H9 (cell line): Measurements from ENCODE around the gene DUSP16. TPM values are rescaled to one million over a fixed set of nuclear protein-coding genes. Genes with fewer than 3 reads are reported as not detected.

Experiments used
- DNase-seq: peaks from one replicate; pipeline ENCODE4 v3.0.0-alpha.2; 2017
- H2AFZ ChIP-seq: one replicate; pipeline ENCODE4 v1.6.1; 2013; ENCODE audit warnings: mild to moderate bottlenecking, low read length, control low read depth, moderate library complexity
- H2AK5ac ChIP-seq: 2 replicates; pipeline ENCODE4 v1.6.1; 2013; ENCODE audit warnings: low read length, control low read depth, mixed read lengths; ENCODE audit not compliant: insufficient read length
- H2BK120ac ChIP-seq: one replicate; pipeline ENCODE4 v1.6.1; 2013; ENCODE audit warnings: low read depth, mild to moderate bottlenecking, low read length, control low read depth, inconsistent platforms; ENCODE audit not compliant: poor library complexity, severe bottlenecking
- H2BK12ac ChIP-seq: 2 replicates; pipeline ENCODE4 v1.6.1; 2013; ENCODE audit warnings: low read length, control low read depth, mixed read lengths, low read depth; ENCODE audit not compliant: insufficient read length
- H2BK15ac ChIP-seq: 2 replicates; pipeline ENCODE4 v1.6.1; 2013; ENCODE audit warnings: low read depth, low read length, control low read depth
- H2BK20ac ChIP-seq: one replicate; pipeline ENCODE4 v1.6.1; 2013; ENCODE audit warnings: low read depth, mild to moderate bottlenecking, low read length, control low read depth, inconsistent platforms; ENCODE audit not compliant: poor library complexity, severe bottlenecking
- H2BK5ac ChIP-seq: 2 replicates; pipeline ENCODE4 v1.6.1; 2013; ENCODE audit warnings: low read length, control low read depth, mixed read lengths; ENCODE audit not compliant: insufficient read length
- H3K14ac ChIP-seq: 2 replicates; pipeline ENCODE4 v1.6.1; 2013; ENCODE audit warnings: low read length, control low read depth; ENCODE audit not compliant: insufficient read depth
- H3K18ac ChIP-seq: 2 replicates; pipeline ENCODE4 v1.6.1; 2013; ENCODE audit warnings: low read depth, mild to moderate bottlenecking, mixed read lengths, low read length, control low read depth; ENCODE audit not compliant: insufficient read length
- H3K23ac ChIP-seq: 2 replicates; pipeline ENCODE4 v1.6.1; 2013; ENCODE audit warnings: low read length, control low read depth, mixed read lengths, low read depth; ENCODE audit not compliant: insufficient read length
- H3K23me2 ChIP-seq: 2 replicates; pipeline ENCODE4 v1.6.1; 2013; ENCODE audit warnings: low read depth, mild to moderate bottlenecking, mixed read lengths, low read length, control low read depth; ENCODE audit not compliant: insufficient read length, poor library complexity, severe bottlenecking
- H3K27ac ChIP-seq: 2 replicates; pipeline ENCODE4 v1.5.1; 2013; ENCODE audit warnings: low read length, control low read depth, mixed read lengths, low read depth; ENCODE audit not compliant: insufficient read length
- H3K27me3 ChIP-seq: 2 replicates; pipeline ENCODE4 v1.6.1; 2013; ENCODE audit warnings: low read length, control low read depth, inconsistent platforms; ENCODE audit not compliant: insufficient read depth
- H3K4ac ChIP-seq: 2 replicates; pipeline ENCODE4 v1.6.1; 2013; ENCODE audit warnings: low read depth, mild to moderate bottlenecking, control low read depth, inconsistent platforms, low read length, moderate library complexity
- H3K4me1 ChIP-seq: 2 replicates; pipeline ENCODE4 v1.6.1; 2013; ENCODE audit warnings: low read length, control low read depth, inconsistent platforms; ENCODE audit not compliant: insufficient read depth
- H3K4me2 ChIP-seq: 2 replicates; pipeline ENCODE4 v1.6.1; 2013; ENCODE audit warnings: low read length, control low read depth, mixed read lengths; ENCODE audit not compliant: insufficient read length, insufficient read depth
- H3K56ac ChIP-seq: 2 replicates; pipeline ENCODE4 v1.6.1; 2013; ENCODE audit warnings: low read depth, mild to moderate bottlenecking, mixed read lengths, low read length, control low read depth; ENCODE audit not compliant: insufficient read length
- H3K79me1 ChIP-seq: 2 replicates; pipeline ENCODE4 v1.6.1; 2013; ENCODE audit warnings: low read depth, mild to moderate bottlenecking, moderate library complexity, low read length, control low read depth, inconsistent platforms; ENCODE audit not compliant: insufficient read depth, poor library complexity, severe bottlenecking
- H3K79me2 ChIP-seq: 2 replicates; pipeline ENCODE4 v1.6.1; 2013; ENCODE audit warnings: low read length, control low read depth, inconsistent platforms; ENCODE audit not compliant: insufficient read depth
- H3K9ac ChIP-seq: 2 replicates; pipeline ENCODE4 v1.6.1; 2013; ENCODE audit warnings: low read length, control low read depth, mixed read lengths; ENCODE audit not compliant: insufficient read length; ENCODE audit errors: extremely low read depth
- H3K9me3 ChIP-seq: one replicate; pipeline ENCODE4 v1.6.1; 2013; ENCODE audit warnings: low read depth, low read length, inconsistent platforms; ENCODE audit not compliant: control insufficient read depth
- H3T11ph ChIP-seq: one replicate; pipeline ENCODE4 v1.6.1; 2013; ENCODE audit warnings: mild to moderate bottlenecking, low read length, control low read depth, inconsistent platforms
- H4K20me1 ChIP-seq: one replicate; pipeline ENCODE4 v1.6.1; 2013; ENCODE audit not compliant: control insufficient read depth, insufficient read length, insufficient read depth
- H4K5ac ChIP-seq: 2 replicates; pipeline ENCODE4 v1.6.1; 2013; ENCODE audit warnings: low read depth, mild to moderate bottlenecking, mixed read lengths, low read length, control low read depth; ENCODE audit not compliant: insufficient read length
- H4K8ac ChIP-seq: replicated peaks from 2 replicates; pipeline ENCODE4 v1.6.1; 2013; ENCODE audit warnings: low read length, control low read depth, mixed read lengths, low read depth; ENCODE audit not compliant: insufficient read length
- H4K91ac ChIP-seq: 2 replicates; pipeline ENCODE4 v1.6.1; 2013; ENCODE audit warnings: low read depth, mild to moderate bottlenecking, moderate library complexity, mixed read lengths, low read length, control low read depth; ENCODE audit not compliant: insufficient read length
- H3K27ac Mint-ChIP-seq, 3 experiments: 2 replicates in 2 of 3; 3 replicates in 1 of 3; pipeline ENCODE4 v1.8.0; 2020 to 2021; ENCODE audit warnings: mixed read lengths in 3 of 3, mild to moderate bottlenecking in 1 of 3, moderate library complexity in 1 of 3
- H3K27me3 Mint-ChIP-seq: 2 replicates; pipeline ENCODE4 v1.8.0; 2021; ENCODE audit warnings: low read depth, mild to moderate bottlenecking, moderate library complexity, mixed read lengths
- H3K36me3 Mint-ChIP-seq, 3 experiments: 2 replicates in 2 of 3; 3 replicates in 1 of 3; pipeline ENCODE4 v1.8.0; 2020 to 2021; ENCODE audit warnings: low read depth in 3 of 3, mixed read lengths in 3 of 3; ENCODE audit not compliant: insufficient read depth in 1 of 3
- H3K4me1 Mint-ChIP-seq, 2 experiments: 2 replicates each; pipeline ENCODE4 v1.8.0; 2020; ENCODE audit warnings: mixed read lengths in 2 of 2
- H3K4me3 Mint-ChIP-seq, 2 experiments: 2 replicates in 1 of 2; 3 replicates in 1 of 2; pipeline ENCODE4 v1.8.0; 2020 to 2021; ENCODE audit warnings: mild to moderate bottlenecking in 2 of 2, mixed read lengths in 2 of 2, moderate library complexity in 1 of 2
- H3K9me3 Mint-ChIP-seq, 2 experiments: 2 replicates in 1 of 2; 3 replicates in 1 of 2; pipeline ENCODE4 v1.8.0; 2020; ENCODE audit warnings: mild to moderate bottlenecking in 2 of 2, mixed read lengths in 2 of 2, moderate library complexity in 1 of 2
- CTCF ChIP-seq: fragments of 200-600 bp; sonication (generic); conservative IDR thresholded peaks from 3 replicates; pipeline ENCODE4 v1.8.0; 2021; ENCODE audit warnings: antibody characterized with exemption, mild to moderate bottlenecking
- WGBS: extraction: QIAGEN DNeasy Blood & Tissue Kit; methylation state at CpG from one replicate; pipeline ENCODE4 v1.1.7; 2013; ENCODE audit warnings: missing lambda C conversion rate, low lambda C conversion rate, mixed read lengths; ENCODE audit not compliant: insufficient read length; ENCODE audit errors: extremely low coverage; 5-methylcytosine and 5-hydroxymethylcytosine counted together
- total RNA-seq: library from RNA; stranded (reverse); gene quantifications from 2 replicates; pipeline ENCODE4 v1.2.1, GENCODE V29; 2021

Gene DUSP16
- total RNA-seq, 1 experiment from 2014 or later: 64.0 TPM

GRCh38 chr12:12461923-12462315, 100.7 kb downstream of the DUSP16 start:
- Histone ChIP-seq H4K5ac (no peak overlapping the region), H4K8ac (no peak overlapping the region), H2AFZ (no peak overlapping the region), H4K91ac (no peak overlapping the region), H3K27ac (no peak overlapping the region), H3K79me1 (no peaks in the 10 kb centered on the region), H2BK12ac (no peak overlapping the region), H2BK5ac (no peak overlapping the region), H3K23ac (no peak overlapping the region), H3T11ph (no peak overlapping the region), H3K27me3 (no peaks in the 10 kb centered on the region), H3K23me2 (no peaks in the 10 kb centered on the region), H3K4me1 (peaks cover 4% of the 10 kb centered on the region; the same call in 1 of the 2 replicates), H3K56ac (no peak overlapping the region), H2BK15ac (no peak overlapping the region), H3K18ac (no peak overlapping the region), H2AK5ac (no peak overlapping the region), H3K79me2 (no peaks in the 10 kb centered on the region), H3K9ac (no peak overlapping the region), H2BK120ac (no peak overlapping the region), H3K9me3 (no peaks in the 10 kb centered on the region), H3K4ac (no peak overlapping the region), H3K14ac (no peak overlapping the region), H3K4me2 (no peak overlapping the region), H4K20me1 (no peaks in the 10 kb centered on the region), H2BK20ac (no peak overlapping the region)
- Mint-ChIP-seq H3K9me3 (no peaks in the 10 kb centered on the region), H3K4me1 (peaks cover 14 to 23% of the 10 kb centered on the region in 2 experiments), H3K27me3 (no peaks in the 10 kb centered on the region), H3K27ac (no peak overlapping the region), H3K36me3 (peaks cover 0 to 4% (median 0%) of the 10 kb centered on the region in 3 experiments; a peak in 2 of 7 replicates), H3K4me3 (no peak overlapping the region)
- DNase-seq: no peak
- WGBS: no CpG with 5 or more reads among the region's 5 CpGs
- no peak for TF ChIP-seq CTCF
